ENCODE results near the gene PAPLN.

PAPLN gene

GRCh38 chr14:73246387-73247150 is 9.3 kb downstream of the PAPLN start:
- DNase-seq: no peak

GRCh38 chr14:73248108-73248868 is 11.0 kb downstream of the PAPLN start:
- DNase-seq: no peak

- DNase-seq: no peak
Measured at GRCh38 chr14:73249108-73249507, 11.8 kb downstream of the PAPLN start.

GRCh38 chr14:73249564-73250316 is 12.4 kb downstream of the PAPLN start:
- no peak for DNase-seq

GRCh38 chr14:73250317-73250713 is 13.0 kb downstream of the PAPLN start:
- no peak for DNase-seq

- no peak for DNase-seq
Measured at GRCh38 chr14:73250781-73251500, 13.6 kb downstream of the PAPLN start.

GRCh38 chr14:73251516-73252215 is 14.4 kb downstream of the PAPLN start:
- no peak for DNase-seq

GRCh38 chr14:73252491-73253322 is 15.4 kb downstream of the PAPLN start:
- DNase-seq: no peak

- DNase-seq: no peak
Measured at GRCh38 chr14:73253323-73253610, 16.0 kb downstream of the PAPLN start.

GRCh38 chr14:73253721-73254120 is 16.4 kb downstream of the PAPLN start:
- no peak for DNase-seq

- DNase-seq: no peak
Measured at GRCh38 chr14:73254247-73255004, 17.1 kb downstream of the PAPLN start.

GRCh38 chr14:73255005-73255400 is 17.7 kb downstream of the PAPLN start:
- DNase-seq: no peak

GRCh38 chr14:73255693-73256225 is 18.5 kb downstream of the PAPLN start:
- DNase-seq: no peak

GRCh38 chr14:73258076-73258475 is 20.8 kb downstream of the PAPLN start:
- no peak for DNase-seq

GRCh38 chr14:73258845-73259611 is 21.7 kb downstream of the PAPLN start:
- no peak for DNase-seq

GRCh38 chr14:73259837-73260236 is 22.5 kb downstream of the PAPLN start:
- DNase-seq: no peak

- DNase-seq: no peak
Measured at GRCh38 chr14:73260574-73260973, 23.3 kb downstream of the PAPLN start.

- DNase-seq: no peak
Measured at GRCh38 chr14:73261075-73261474, 23.8 kb downstream of the PAPLN start.

- DNase-seq: no peak
Measured at GRCh38 chr14:73261520-73262426, 24.5 kb downstream of the PAPLN start.
